Erythroblast (primary cell): ENCODE results near the gene CST11.

Source experiments
- DNase-seq, 2 experiments: peaks; one replicate each; lab custom pipeline; 2025; lab: John Stamatoyannopoulos, UW
- GATA1 ChIP-seq: IDR thresholded peaks from 2 replicates; pipeline ENCODE4 v1.6.1; 2011; ENCODE audit warnings: low read depth, mild to moderate bottlenecking, control low read depth, low read length, moderate library complexity
- POLR2A ChIP-seq: IDR thresholded peaks from 2 replicates; pipeline ENCODE4 v1.6.1; 2011; ENCODE audit warnings: mild to moderate bottlenecking, low read length

Gene CST11

DNA sequence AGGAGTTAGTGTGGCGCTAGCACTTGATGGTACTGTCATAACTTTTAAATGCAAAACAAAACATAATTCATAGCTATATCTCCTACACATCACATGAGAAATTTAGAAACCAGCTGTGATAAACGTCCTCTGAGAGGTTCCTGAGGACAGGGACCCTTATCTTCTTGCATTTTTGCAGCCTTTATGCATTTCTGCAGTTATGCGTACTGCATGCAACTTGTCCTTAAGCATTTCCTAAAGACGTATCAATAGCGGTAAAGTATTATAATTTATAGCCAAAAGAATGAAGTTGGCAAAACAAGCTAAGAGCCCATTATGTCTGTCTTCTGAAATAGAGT, 33.0 kb downstream of the CST11 start:
- DNase-seq: no peak

GRCh38 chr20:23417861-23418260, 34.8 kb downstream of the CST11 start:
- DNase-seq: peak; percentile 54 to 69
- TF ChIP-seq POLR2A (no peak), GATA1 (no peak)

More for the DNA sequence above, 33.0 kb downstream of the CST11 start:
- no peak for TF ChIP-seq GATA1
- TF ChIP-seq POLR2A: no peak

DNA sequence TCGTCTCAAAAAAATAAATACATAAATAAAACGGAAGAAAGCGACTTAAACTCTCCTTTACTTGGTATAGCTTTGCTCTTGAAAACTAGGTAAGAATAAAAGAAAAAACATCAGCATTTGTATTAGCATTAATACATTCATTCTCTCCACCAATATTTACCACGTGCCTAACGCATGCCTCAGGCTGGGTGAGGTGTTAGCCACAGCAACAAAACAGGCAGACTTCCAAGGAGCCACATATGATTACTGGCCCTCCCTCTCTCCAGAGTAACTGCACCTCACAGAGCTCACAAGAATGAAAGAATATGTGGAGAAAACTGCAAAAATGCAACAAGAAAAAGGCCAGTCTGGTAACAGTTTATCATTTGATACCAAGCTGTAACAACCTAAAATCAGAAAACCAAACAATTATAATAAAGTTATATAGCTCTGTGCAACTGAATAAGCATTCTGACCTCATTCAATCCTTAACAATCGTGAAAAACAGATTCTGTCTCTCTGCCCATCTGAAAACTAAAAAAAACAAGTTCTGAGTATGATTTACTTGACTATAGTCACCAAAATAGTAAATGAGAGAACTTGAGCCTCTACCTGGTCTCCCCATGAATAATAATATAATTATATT, 36.6 kb downstream of the CST11 start:
- DNase-seq: no peak
- TF ChIP-seq POLR2A (no peak), GATA1 (no peak)

DNA sequence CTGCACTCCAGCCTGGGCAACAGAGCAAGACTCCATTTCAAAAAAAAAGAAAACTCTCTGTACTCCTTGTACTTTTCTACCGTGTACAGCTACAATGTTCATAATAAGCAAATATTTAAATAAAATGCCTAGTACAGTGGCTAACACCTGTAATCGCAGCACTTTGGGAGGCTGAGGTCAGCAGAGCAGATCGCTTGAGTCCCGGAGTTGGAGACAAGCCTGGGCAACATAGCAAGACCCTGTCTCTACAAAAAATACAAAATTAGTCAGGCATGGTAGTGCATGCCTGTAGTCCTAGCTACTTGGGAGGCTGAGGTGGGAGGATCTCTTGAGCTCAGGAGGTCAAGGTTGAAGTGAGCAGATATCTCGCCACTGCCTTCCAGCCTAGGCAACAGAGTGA, 37.1 kb downstream of the CST11 start:
- no peak for TF ChIP-seq POLR2A
- TF ChIP-seq GATA1: no peak
- DNase-seq: no peak

DNA sequence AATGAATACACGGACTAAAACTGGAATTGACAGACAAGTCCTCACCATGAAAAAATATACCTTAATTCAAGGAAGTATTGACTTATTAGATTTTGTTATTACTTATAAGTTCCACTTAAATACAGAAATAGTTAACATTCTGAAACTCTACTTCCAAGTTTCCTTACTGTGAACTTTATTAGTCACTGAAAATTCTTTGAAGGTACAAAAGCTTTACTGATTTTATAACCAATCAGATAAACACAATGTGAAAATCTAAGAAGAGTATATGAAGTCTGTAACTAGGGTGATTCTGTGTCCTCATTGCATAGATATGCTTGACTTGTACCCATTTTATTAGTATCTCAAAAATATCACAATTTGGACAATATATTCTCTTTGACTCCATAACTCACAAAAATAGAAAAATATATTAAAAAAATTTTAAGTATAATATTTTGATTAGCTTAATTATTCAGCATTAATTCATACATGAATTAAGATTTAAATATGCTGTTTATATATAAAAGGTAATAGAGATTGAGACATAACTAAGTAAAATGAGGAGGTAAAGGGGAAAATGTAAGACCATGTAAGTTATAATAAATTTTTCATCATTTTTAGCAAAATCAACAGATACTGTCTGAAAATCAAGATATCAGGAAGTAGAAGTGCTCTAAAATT, 38.0 kb downstream of the CST11 start:
- TF ChIP-seq GATA1 (no peak), POLR2A (no peak)
- DNase-seq: no peak

GRCh38 chr20:23413862-23414422, 38.7 kb downstream of the CST11 start:
- no peak for TF ChIP-seq POLR2A
- no peak for TF ChIP-seq GATA1
- DNase-seq: no peak

- peak; percentile 43 to 82 for DNase-seq
- no peak for TF ChIP-seq POLR2A
- no peak for TF ChIP-seq GATA1
Measured at GRCh38 chr20:23412026-23412425, 40.6 kb downstream of the CST11 start.

DNA sequence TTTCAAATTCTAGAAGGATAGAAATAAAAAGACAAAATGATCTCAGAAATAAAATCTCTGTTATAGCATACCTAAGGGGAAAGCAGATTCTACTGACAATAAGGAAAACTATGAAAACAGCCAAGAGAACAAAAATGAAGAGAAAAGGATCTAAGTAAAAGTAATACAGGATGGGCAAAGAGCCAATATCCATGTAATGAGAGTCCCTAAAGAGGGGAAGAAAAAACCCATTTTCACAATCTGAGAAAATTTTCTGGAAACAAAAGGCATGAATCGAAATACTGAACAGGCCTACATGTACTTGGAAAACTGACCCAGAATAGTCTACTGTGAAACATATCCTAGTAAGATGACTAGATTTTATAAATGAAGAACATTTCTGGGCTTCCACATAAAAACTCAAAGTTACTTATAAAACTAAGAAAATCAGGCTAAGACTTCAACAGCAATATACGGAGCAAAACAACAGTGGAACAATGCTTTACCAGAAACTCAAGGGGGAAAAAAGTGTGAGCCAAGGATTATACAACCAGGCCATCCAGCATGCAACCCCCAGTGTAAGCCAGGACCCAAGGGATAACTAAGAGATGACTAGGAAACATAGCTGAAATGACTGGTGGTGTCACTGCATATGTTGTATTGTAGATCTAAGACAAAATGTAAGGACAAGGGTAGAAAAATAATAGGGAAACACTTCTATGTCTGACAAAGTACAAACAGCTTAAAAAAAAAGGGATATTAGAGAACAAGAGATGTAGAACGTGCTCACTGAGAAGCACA, 41.6 kb downstream of the CST11 start:
- TF ChIP-seq GATA1: no peak
- TF ChIP-seq POLR2A: no peak

DNA sequence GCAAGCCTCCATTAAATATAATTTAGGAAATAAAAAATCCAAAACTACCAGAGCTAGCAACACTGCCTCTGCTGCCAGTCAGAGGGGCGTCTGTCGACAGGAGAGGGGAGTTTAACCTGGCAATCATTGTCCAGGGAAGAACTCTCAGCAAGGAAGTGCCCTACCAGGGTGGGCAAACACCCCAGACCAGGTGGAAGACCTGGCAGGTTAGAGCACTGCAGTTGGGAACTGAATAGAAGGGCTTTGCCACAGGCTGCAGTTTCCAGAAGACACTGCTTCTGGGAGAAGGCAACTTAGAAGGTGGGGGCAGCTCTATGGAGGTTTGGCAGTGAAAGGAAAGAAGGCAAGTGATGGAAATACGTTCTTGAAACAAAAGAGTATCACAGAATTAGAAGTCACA, 42.9 kb downstream of the CST11 start:
- no peak for DNase-seq
- no peak for TF ChIP-seq POLR2A
- TF ChIP-seq GATA1: no peak

More for the DNA sequence above, 41.6 kb downstream of the CST11 start:
- DNase-seq: peak in 1 of 2 experiments; percentile 47

DNA sequence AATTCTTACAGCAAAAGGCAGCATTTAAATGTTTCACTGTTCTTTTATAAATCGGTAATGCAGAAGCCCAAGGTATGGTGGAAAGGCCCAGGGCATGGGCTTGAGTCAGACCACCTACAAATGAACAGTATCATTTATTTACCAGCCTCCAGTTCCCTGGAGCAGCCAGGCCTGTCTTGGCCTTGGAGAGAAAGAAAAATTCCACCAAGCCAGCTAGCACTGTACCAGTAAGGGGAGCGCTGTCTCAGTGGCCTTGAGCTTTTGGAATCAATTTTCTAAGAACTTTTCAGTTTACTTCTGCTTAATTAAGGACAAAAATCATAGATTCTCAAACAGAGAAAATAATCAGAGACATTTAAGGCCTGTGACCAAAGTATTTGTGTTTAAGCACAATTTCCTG, 43.7 kb downstream of the CST11 start:
- TF ChIP-seq GATA1: no peak
- no peak for TF ChIP-seq POLR2A
- no peak for DNase-seq

DNA sequence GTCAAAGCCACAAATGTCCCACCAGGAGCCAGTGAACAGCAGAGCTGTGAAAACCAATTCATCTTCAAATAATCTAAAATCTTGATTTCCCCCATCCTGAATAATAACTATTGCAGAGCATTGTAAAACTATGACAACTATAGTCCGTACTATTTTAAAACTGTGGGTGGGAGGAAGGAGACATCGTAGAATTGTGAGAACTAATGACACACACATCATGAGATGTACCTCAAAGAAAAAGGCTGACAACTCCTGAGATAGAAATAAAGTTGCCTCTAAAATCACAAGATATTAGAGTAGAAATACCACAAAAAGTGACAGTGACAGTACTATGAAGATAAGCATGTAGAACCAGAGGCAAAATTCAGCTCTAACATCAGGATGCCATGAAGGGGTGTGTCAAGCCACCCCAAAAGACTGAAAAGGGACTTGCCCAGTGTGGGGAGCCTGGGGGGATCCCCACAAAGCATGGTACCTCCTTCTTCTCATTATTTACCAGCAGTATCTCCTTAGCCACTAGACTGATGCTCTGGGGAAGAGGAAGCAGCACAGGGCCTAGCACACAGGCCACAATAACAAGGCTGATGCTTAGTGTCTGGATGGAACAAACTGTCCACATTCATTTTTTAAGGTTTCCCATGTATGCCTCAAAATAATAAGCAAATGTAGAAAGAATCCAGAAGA, 44.8 kb downstream of the CST11 start:
- DNase-seq: no peak
- TF ChIP-seq POLR2A (no peak), GATA1 (no peak)

DNA sequence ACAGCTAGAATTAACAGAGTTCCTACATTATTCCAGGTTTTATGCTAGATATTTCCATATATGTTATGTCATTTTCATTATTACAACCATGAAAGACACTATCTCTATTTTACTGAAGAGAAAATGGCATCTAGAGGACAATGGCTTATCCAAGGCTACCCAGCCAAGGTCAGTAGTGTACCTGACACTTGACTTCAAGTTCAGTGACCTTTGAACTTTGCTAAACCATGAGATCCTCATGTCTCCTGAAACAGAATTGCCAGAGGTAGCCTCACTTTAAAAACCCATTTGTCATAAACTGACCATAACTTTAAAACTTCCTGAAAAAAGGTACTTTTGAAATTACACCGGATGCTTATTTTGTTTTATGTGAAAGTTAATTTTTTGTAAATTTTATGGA, 45.8 kb downstream of the CST11 start:
- TF ChIP-seq GATA1 (no peak), POLR2A (no peak)
- no peak for DNase-seq

GRCh38 chr20:23404196-23404595, 48.5 kb downstream of the CST11 start:
- TF ChIP-seq GATA1 (no peak), POLR2A (no peak)

More at GRCh38 chr20:23404196-23404595, 48.5 kb downstream of the CST11 start:
- DNase-seq: no peak
